DOHH2 (cell line): ENCODE results near the gene NAALADL2.

Experiments used
- H3F3A ChIP-seq: fragments of 200-600 bp; sonication (generic), shearing (Covaris generic); 2 replicates; pipeline ENCODE4 v1.6.0; 2016; ENCODE audit warnings: antibody characterized with exemption, mild to moderate bottlenecking; ENCODE audit not compliant: control insufficient read depth, insufficient read depth
- H3K27ac ChIP-seq: fragments of 200-600 bp; sonication (generic); 2 replicates; pipeline ENCODE4 v1.5.1; 2014; ENCODE audit warnings: low read depth, mild to moderate bottlenecking, low read length, moderate library complexity
- H3K27me3 ChIP-seq: fragments of 200-600 bp; sonication (generic); 2 replicates; pipeline ENCODE4 v1.6.1; 2014; ENCODE audit warnings: mild to moderate bottlenecking, low read length, mixed read lengths; ENCODE audit not compliant: control insufficient read depth
- H3K36me3 ChIP-seq: fragments of 200-600 bp; sonication (generic); 2 replicates; pipeline ENCODE4 v1.6.1; 2014; ENCODE audit warnings: mild to moderate bottlenecking, low read length, moderate library complexity, mixed read lengths; ENCODE audit not compliant: control insufficient read depth
- H3K4me1 ChIP-seq: fragments of 200-600 bp; sonication (generic); 2 replicates; pipeline ENCODE4 v1.6.1; 2014; ENCODE audit warnings: mild to moderate bottlenecking, low read length, mixed read lengths; ENCODE audit not compliant: control insufficient read depth
- H3K4me2 ChIP-seq: fragments of 200-600 bp; sonication (generic); 2 replicates; pipeline ENCODE4 v1.6.0; 2014; ENCODE audit warnings: mild to moderate bottlenecking, low read length, moderate library complexity
- H3K4me3 ChIP-seq: fragments of 200-600 bp; sonication (generic); 2 replicates; pipeline ENCODE4 v1.5.1; 2014; ENCODE audit warnings: mild to moderate bottlenecking, low read length, mixed read lengths
- H3K79me2 ChIP-seq: fragments of 200-600 bp; sonication (generic); 2 replicates; pipeline ENCODE4 v1.6.1; 2014; ENCODE audit warnings: mild to moderate bottlenecking, low read length, mixed read lengths; ENCODE audit not compliant: control insufficient read depth
- H3K9me2 ChIP-seq: fragments of 200-600 bp; sonication (generic); replicated peaks from 2 replicates; pipeline ENCODE4 v1.6.1; 2014; ENCODE audit warnings: mild to moderate bottlenecking, low read length, mixed read lengths; ENCODE audit not compliant: control insufficient read depth
- H3K9me3 ChIP-seq: fragments of 200-600 bp; sonication (generic); 2 replicates; pipeline ENCODE4 v1.6.1; 2014; ENCODE audit warnings: antibody characterized with exemption, low read length, mixed read lengths; ENCODE audit not compliant: control insufficient read depth, insufficient read depth
- H4K20me1 ChIP-seq: fragments of 200-600 bp; sonication (generic); 2 replicates; pipeline ENCODE4 v1.6.0; 2014; ENCODE audit warnings: low read depth, mild to moderate bottlenecking, antibody characterized with exemption, low read length, moderate library complexity; ENCODE audit not compliant: control insufficient read depth, insufficient read depth
- EZH2phosphoT487 ChIP-seq: fragments of 200-600 bp; sonication (generic); IDR thresholded peaks from 2 replicates; pipeline ENCODE4 v1.6.1; 2017; ENCODE audit warnings: borderline replicate concordance, mild to moderate bottlenecking, antibody characterized with exemption, low read length, moderate library complexity, mixed read lengths
- TF ChIP-seq, protein P1 (sequence below): fragments of 200-600 bp; sonication (generic); IDR thresholded peaks from one replicate; pipeline ENCODE4 v1.5.1; 2014; ENCODE audit warnings: antibody characterized with exemption, mild to moderate bottlenecking, low read depth, low read length; ENCODE audit not compliant: poor library complexity, severe bottlenecking

NAALADL2 gene

GRCh38 chr3:175713268-175713667, 854.1 kb downstream of the NAALADL2 start:
- Histone ChIP-seq H3K27me3 (no peaks in the 10 kb centered on the region), H3K79me2 (no peaks in the 10 kb centered on the region), H3K36me3 (no peaks in the 10 kb centered on the region), H3K9me2 (no peaks in the 10 kb centered on the region), H3K27ac (no peak overlapping the region), H3F3A (no peaks in the 10 kb centered on the region), H3K4me1 (no peaks in the 10 kb centered on the region), H3K4me3 (no peak overlapping the region), H4K20me1 (no peaks in the 10 kb centered on the region), H3K4me2 (no peak overlapping the region), H3K9me3 (no peaks in the 10 kb centered on the region)
- no peak for TF ChIP-seq EZH2phosphoT487
- TF ChIP-seq, protein P1, sequence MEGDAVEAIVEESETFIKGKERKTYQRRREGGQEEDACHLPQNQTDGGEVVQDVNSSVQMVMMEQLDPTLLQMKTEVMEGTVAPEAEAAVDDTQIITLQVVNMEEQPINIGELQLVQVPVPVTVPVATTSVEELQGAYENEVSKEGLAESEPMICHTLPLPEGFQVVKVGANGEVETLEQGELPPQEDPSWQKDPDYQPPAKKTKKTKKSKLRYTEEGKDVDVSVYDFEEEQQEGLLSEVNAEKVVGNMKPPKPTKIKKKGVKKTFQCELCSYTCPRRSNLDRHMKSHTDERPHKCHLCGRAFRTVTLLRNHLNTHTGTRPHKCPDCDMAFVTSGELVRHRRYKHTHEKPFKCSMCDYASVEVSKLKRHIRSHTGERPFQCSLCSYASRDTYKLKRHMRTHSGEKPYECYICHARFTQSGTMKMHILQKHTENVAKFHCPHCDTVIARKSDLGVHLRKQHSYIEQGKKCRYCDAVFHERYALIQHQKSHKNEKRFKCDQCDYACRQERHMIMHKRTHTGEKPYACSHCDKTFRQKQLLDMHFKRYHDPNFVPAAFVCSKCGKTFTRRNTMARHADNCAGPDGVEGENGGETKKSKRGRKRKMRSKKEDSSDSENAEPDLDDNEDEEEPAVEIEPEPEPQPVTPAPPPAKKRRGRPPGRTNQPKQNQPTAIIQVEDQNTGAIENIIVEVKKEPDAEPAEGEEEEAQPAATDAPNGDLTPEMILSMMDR: no peak

- no peak overlapping the region for H3K4me3 ChIP-seq
- no peak overlapping the region for H3K4me2 ChIP-seq
- no peaks in the 10 kb centered on the region for H3F3A ChIP-seq
- TF ChIP-seq EZH2phosphoT487: no peak
- TF ChIP-seq, protein P1: no peak
- no peaks in the 10 kb centered on the region for H3K79me2 ChIP-seq
- H3K4me1 ChIP-seq: no peaks in the 10 kb centered on the region
- H4K20me1 ChIP-seq: no peaks in the 10 kb centered on the region
- no peaks in the 10 kb centered on the region for H3K9me2 ChIP-seq
- H3K27ac ChIP-seq: no peak overlapping the region
- no peaks in the 10 kb centered on the region for H3K27me3 ChIP-seq
- no peaks in the 10 kb centered on the region for H3K36me3 ChIP-seq
- no peaks in the 10 kb centered on the region for H3K9me3 ChIP-seq
Observed at GRCh38 chr3:175716446-175716845, 857.3 kb downstream of the NAALADL2 start.

DNA sequence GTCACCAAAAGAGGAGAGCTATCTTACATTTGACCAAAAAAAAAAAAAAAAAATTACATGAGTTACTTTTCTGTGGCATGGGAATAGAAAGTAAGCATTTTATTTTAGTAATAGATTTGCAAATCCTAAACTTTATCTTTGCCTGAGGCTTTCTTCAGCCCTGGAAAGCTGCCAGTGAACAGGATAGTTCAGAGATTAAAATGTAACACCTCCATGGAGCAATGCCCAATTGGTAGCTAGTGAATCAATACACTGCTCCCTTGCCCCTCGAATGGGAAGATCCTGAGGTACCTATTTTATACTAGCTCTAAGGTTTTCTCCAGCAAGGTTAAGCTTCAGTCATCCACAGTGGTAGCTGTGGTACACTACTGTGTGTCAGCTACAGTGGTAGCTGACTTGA, 867.1 kb downstream of the NAALADL2 start:
- H3K9me3 ChIP-seq: no peaks in the 10 kb centered on the region
- no peaks in the 10 kb centered on the region for H3F3A ChIP-seq
- H3K4me3 ChIP-seq: no peak overlapping the region
- H3K4me1 ChIP-seq: no peaks in the 10 kb centered on the region
- no peak overlapping the region for H3K4me2 ChIP-seq
- TF ChIP-seq, protein P1: no peak
- no peak for TF ChIP-seq EZH2phosphoT487
- no peaks in the 10 kb centered on the region for H3K9me2 ChIP-seq
- H3K27me3 ChIP-seq: no peaks in the 10 kb centered on the region
- no peaks in the 10 kb centered on the region for H3K79me2 ChIP-seq
- H4K20me1 ChIP-seq: no peaks in the 10 kb centered on the region
- no peaks in the 10 kb centered on the region for H3K36me3 ChIP-seq
- H3K27ac ChIP-seq: no peak overlapping the region

DNA sequence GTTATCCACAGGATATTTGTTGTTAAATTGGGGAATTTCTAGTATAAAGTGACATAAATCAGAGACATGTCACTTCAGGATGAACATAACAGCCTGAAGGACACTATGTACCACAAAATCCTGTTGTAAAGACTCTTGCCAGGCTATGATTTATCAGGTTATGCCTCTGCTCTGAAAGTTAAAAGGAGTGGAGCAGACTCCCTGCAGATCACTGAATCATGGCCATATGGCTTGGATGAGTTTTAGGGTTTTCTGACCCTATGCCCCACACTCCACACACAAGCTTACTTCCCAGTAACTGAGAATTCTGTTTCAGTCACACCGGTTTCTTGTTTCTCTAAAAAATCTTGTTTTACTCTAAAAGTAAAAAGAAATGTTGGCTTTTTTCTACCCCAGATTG, 869.4 kb downstream of the NAALADL2 start:
- H3F3A ChIP-seq: no peaks in the 10 kb centered on the region
- no peak overlapping the region for H3K4me2 ChIP-seq
- no peaks in the 10 kb centered on the region for H3K27me3 ChIP-seq
- no peaks in the 10 kb centered on the region for H4K20me1 ChIP-seq
- no peak overlapping the region for H3K4me3 ChIP-seq
- H3K4me1 ChIP-seq: no peaks in the 10 kb centered on the region
- H3K9me2 ChIP-seq: no peaks in the 10 kb centered on the region
- no peaks in the 10 kb centered on the region for H3K79me2 ChIP-seq
- no peaks in the 10 kb centered on the region for H3K36me3 ChIP-seq
- no peak overlapping the region for H3K27ac ChIP-seq
- TF ChIP-seq, protein P1: no peak
- TF ChIP-seq EZH2phosphoT487: no peak
- no peaks in the 10 kb centered on the region for H3K9me3 ChIP-seq
